ENCODE measurements around the gene DPP9.
A peak's percentile ranks its signal among the peaks of the same experiment; 100 is the strongest.
"Not testable (repeated sequence)": the region's sequence is repeated elsewhere in the genome, so short reads cannot be mapped to it uniquely, and the experiment has no call there.

Gene DPP9

DNA sequence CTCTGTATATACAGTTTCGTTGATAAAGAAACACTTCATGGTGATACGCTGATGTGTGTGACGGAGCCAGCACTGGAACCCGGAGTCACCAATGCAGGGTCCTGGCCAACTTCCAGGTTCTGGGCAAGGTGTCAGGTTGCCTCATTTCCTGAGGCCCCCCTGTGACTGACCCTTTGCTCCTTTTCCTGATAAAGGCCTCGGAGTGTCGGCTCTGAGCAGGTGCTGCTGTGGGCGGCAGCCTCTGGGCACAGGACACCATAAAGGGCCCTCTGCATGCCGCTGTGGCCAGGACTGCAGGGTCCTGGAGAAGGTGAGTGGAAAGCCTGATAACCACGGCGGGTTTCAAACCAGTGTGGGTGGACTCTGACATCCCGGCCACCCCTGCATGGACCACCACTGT, 36.2 kb downstream of the DPP9 start:
- no peak for DNase-seq (ENCODE audit: low spot score)

DNA sequence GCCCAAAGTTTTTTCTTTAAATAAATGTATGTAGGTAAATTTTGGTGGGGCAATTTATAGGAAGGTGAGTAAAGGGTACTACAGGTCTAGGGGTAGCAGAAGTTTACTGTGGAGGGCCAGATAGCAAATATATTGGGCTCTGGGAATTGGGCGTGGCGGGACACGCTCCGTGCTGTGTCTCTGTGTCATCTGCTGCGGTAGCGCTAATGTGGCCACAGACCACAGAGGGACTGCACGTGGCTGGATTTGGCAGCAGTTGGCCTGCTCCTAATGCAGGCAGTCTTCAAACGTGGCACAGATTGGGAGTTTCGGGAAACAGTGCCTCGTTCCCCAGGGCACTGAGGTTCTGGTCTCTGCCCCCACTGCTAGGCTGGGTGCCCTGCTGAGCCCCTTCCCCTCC, 36.9 kb downstream of the DPP9 start:
- no peak for DNase-seq (ENCODE audit: low spot score)

DNA sequence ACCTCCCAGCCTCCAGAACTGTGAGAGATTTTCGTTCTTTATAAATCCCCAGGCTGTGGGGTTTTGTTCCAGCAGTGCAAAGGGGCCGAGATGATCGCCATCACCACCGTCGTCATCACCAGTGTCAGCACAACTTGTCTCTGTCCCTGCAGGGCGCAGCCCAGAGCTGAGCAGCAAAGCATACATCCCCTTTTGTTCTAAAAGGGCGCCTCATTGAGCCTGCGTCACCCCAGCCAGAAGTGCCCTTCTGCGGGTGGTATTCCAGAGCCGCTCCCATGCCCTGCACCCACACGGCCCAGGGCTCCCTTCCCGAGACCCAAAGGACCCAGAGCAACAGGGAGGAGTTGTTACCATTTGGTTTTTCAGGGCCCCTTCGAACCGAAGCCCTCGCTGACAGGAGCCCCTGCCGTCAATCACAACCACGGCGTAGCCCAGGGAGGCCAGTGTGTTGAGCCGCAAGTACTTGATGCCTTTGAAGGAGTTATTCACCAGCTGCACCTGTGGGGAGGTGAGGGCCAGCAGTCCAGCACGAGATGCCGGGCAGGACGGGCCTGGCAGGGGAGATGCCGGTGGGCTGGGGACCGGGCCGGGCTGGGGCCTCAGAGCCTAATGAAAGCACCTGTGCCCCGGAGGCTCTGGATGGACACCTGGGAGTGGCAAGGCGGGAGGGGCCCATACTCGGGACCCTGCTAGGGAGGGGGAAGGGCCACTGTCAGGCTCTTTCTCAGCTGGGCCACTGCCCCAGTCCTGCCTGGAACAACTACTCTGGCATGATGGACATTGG, 39.1 kb downstream of the DPP9 start:
- no peak for DNase-seq (ENCODE audit: low spot score)

DNA sequence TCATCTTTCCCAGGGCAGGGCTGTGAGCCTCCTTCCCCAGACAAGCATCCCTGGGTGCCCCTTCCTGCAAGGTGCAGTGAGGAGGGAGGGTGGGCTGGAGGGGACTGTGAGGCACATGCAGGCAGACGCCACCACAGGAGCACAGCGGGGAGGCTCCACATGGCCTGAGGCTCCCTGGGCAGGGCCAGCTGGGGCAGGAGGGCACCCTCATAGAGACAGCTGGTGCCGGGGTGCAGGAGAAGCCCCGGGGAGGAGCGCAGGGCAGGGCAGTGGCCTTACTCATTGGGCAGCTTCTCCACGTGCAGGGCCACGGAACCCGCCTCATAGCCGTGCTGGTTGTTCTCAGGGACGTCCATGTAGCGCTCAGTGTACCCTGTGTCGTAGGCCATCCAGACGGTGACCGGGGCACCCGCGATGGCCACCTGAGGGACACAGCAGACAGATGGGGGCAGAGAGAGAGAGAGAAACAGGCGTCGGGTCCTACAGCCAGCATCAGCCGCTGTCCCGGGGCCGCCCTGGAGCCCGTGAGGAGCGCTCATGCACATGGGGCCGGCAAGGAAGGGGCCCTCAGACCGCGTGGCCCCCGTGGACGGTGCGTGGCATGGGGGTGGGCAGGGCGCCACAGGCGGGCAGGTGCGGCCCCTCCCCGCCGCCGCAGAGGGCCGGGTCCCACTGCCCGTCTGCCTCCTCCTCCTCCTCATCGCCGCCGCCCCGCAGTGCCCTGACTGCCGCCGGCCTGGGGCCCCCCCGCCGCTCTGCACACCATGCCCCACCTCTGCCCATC, 41.0 kb downstream of the DPP9 start:
- no peak for DNase-seq (ENCODE audit: low spot score)

DNA sequence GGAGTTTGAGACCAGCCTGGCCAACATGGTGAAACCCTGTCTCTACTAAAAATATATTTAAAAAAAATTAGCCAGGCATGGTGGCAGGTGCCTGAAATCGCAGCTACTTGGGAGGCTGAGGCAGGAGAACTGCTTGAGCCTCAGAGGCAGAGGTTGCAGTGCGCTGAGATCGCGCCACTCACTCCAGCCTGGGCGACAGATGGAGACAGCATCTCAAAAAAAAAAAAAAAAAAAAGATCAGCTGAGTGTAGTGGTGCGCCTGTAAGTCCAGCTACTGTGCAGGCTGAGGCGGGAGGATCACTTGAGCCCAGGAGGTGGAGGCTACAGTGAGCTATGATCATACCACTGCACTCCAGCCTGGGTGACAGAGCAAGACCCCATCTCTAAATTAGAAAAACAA, 43.6 kb downstream of the DPP9 start:
- not testable (repeated sequence) for DNase-seq (ENCODE audit: low spot score)

DNA sequence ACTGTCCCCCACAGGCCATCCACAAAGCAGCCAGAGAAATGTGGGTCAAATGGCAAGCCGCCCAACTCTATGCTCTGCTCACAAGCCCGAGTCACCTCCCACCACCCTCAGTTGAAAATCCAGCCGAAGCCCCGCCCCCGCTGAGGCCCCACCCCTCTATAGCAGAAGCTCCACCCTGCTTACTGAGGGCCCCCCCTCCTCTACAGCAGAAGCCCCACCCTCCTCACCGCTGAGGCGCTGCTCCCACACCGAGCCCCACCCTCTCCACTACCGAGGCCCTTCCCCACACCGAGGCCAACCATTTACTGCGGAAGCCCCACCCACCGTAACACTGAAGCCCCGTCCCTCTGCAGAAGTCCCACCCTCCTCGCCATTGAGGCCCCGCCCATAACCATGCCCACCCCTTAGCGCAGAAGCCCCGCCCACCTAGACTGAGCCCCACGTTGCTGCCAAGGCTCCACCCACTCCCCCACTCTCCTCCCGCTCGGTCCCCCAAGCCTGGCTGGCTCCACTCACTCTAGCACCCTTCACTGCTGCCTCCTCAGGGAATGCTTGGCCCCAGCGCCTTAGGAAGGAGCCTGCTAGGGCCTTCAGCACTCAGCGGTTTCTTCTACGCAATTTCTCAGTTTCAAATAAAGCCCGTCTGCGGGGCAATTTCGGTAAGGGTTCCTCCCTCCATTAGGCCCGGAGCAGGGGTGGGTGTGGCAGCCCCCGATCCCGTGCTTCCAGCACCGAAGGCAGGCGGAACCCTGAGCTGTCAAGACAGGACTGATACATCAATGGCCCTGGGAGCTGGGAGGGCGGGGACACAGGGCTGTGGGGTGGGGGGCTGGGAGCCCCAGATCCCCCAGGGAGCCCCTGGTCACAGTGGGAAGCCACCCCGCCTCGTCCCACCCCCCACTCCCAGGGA, 44.5 kb downstream of the DPP9 start:
- no peak for DNase-seq (ENCODE audit: low spot score)

DNA sequence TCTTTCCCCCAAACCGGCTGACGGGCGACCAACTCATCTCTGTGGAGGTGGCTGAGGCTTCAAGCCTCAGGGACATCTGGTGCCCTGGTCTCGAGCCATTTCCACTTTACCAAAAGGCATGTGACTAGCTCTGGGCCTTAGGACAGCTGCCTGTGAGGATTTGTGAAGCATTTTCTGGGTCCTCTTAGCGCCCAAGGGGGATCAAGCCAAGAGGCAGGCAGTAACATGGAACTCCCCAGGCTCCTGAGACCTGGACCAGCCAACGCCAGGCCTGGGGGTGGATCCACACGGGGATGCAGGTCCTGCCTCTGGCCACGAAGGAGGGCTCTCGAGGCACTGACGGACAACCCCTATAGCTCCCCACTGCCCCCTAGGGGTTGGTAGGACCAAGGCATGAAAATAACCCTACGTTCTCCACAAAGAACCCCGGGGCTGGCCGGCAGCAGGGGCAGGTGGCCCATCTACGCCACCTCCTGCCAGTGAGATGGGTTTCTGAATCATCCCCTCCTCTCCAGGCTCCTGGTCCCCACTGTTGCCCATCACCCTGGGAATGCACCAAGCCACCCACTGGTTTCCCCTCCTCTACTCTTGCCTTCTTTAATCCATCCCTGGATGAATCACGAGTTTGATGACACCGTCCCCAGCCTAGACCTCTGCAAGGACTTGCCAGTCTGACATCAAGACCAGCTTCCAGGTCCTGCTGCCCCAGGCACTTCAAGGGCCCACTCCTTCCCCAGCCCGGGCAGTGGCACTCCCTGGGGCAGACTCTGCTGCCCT, 46.5 kb downstream of the DPP9 start:
- peak; percentile 7 for DNase-seq (ENCODE audit: low spot score)

DNA sequence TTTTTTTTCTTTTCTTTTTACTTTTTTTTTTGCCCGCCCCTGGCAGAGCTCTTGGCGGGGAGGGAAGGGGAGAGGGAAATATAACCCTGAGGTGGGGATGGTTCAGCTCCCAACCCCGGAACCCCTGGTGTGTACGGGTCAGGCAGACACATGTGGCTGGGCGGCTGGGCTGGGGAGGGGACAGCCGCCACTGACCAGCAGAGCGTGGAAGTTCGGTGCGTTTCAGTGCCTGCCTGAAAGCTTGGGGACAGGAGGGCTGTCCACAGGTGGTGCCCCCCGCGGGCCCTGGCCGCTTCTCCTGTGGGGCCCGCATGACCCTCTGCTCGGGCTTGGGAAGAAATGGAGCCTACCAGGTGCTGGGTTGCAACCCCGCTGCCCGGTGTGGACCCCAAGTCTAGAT, 48.3 kb downstream of the DPP9 start:
- no peak for DNase-seq (ENCODE audit: low spot score)

DNA sequence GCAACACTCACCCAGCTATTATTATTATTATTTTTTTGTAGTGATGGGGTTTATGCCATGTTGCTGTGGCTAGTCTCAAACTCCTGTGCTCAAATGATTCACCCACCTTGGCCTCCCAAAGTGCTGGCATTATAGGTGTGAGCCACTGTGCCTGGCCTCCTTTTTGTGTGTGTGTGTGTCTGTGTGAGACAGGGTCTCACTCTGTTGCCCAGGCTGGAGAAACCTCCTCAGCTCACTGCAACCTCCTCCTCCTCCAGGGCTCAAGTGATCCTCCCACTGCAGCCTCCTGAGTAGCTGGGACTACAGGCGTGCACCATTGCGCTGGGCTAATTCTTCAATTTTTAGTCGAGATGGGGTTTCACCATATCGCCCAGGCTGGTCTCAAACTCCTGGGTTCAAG, 49.9 kb downstream of the DPP9 start:
- no peak for DNase-seq (ENCODE audit: low spot score)

DNA sequence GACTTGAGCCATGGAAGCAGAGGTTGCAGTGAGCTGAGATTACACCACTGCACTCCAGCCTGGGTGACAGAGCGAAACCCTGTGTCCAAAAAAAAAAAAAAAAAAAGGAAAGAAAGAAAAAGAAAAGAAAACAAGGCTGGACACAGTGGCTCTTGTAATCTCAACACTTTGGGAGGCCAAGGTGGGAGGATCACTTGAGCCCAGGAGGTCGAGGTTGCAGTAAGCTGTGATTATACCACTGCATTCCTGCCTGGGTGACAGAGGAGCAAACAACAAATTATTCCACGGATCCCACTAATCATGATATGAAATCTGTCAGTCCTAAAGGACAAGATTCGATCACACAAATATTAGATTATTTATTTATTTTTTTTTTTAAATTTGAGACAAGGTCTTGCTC, 50.4 kb downstream of the DPP9 start:
- no peak for DNase-seq (ENCODE audit: low spot score)

DNA sequence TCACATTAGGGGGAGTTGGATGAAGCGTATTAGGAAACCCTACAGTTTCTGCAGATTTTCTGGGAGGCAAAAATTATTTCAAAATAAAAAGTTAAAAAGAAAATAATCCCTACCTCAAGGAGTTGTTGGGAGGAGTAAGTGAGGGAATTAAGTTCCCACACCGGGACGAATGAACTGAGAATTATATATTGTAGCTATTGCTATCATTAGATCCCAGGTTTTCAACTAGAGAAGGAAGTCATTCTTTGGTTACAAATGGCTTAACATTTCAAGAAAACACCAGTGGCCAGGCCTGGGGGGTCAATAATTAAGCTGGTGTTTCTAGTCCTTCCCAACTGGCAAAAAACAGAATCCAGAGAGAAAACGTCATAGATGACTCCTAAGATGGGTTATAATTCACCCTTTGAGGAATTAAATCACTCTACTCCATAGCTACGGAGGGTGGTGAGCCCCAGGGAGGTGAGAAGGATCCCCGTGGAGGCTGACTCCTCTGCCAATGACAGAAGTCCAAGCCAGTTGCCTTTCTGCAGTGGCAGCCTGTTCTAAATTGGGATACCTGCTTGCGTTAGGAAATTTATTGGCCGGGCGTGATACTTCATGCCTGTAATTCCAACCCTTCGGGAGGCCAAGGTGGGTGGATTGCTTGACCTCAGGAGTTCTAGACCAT, 52.3 kb downstream of the DPP9 start:
- no peak for DNase-seq (ENCODE audit: low spot score)

DNA sequence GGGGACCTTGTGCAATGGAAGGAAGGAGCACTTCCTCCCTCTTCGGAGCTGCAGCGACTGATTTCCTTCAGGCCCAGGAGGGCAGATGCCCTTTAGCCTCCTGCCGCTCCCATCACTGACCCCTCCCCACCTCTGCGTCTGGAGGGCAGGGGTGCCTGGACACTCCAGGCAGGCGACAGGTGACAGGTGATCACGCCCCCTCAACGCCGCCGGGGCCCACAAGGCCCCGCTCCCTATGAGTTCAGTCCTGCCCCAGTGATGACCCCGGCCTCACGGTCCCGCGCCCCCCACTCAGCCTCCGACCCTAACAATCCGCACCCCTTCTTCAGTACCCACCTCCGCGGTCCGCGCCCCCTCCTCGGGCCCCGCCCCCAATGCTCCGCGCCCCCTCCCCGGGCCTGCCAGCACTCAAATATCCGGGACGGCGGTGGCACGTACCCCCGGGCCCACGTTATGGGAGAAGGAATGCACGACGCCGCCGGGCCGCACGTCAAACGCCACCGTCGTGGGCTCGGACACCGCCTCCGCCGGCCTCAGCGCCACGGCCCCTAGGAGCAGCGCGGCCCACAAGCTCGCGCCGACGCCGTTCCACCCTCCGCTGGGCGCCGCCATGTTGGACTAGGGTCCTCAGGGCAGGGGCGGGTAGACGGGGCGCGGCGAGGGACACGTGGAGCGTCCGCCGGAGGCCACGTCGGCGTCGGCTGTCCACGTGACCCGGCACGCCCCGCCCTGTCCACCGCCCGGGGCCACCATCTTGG, 53.7 kb downstream of the DPP9 start, which contains the start of gene MYDGF:
Gene MYDGF (minus strand): TSS at position 620 of the 758 bp plus-strand sequence. CDS start 8 bp downstream, at position 612.
- DNase-seq (ENCODE audit: low spot score) = peak; percentile 91

DNA sequence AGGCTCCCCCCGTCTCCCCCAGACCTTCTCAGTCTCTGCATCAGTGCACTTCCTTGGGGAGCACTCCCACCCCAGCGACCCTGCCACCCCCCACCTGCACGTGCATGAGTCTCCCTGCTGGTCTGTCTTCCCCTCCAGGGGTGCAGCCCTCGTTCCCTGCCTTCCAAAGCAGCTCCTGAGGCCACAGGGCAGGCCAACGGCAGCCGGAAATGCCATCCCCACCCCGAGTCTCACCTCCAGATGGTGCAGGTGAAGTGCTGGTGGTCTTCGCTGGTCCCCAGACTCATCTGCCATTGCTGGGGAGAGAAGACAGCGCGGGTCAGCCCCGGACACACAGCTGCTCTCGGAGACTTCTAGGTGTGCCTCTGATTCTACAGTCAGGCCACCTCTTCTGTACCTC, 59.0 kb downstream of the DPP9 start:
- DNase-seq (ENCODE audit: low spot score) = no peak

DNA sequence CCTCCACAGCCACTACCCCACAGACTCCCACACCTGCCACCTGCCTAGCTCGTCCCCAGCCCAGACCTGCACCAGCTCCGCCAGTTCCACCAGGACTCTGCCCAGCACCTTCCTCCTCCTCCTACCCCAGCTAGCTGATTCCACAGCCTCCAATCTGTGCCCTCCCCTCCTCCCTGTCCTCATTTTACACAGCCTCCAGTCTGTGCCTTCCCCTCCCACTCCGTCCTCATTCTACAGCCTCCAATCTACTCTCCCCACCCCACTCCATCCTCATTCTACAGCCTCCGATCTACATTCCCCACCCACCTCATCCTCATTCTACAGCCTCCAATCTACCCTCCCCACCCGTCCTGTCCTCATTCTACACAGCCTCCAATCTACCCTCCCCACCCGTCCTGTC, 60.8 kb downstream of the DPP9 start:
- DNase-seq (ENCODE audit: low spot score) = no peak

DNA sequence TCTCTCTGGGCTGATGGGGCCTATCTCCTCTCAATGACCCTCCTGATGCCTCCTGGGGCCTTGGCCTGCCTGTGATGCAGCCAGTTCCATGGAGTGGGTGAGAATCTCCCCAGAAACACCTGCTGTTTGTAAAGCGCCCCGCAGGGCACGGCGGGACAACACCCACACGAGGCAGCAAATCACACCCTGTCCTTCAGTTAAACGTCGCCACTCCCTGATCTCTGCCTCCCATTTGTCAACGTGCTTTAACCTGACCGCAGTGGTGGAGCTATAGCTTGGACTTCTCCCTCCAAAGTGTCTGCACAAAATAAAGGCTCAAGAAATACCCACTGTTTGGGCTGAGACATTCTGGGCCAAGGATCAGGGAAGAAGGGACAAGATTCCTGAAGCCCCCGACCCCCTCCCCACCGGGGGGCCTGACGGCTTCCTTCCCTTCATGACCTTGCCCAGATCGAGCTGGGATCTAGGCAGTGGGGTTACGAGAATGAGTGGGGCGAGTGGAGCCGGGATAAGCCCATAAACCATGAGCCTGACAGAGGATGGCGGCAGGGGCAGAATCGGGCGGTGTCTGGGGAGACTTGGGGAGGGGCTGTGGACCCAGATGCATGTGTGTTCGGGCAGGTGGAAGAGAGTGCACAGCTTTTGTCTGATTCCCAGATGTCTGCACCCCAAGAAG, 61.5 kb downstream of the DPP9 start:
- DNase-seq (ENCODE audit: low spot score) = no peak

DNA sequence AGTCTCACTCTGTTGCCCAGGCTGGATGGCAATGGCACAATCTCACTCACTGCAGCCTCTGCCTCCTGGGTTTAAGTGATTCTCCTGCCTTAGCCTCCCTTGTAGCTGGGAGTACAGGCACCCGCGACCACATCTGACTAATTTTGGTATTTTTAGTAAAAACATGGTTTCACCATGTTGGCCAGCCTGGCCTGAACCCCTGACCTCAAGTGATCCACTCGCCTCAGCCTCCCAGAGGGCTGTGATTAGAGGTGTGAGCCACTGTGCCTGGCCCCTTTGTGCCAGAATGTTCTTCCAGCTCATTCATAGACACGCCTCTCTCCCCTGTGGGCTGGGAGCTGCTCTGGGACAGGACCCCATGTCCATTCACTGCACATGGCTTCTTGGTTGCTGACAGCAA, 62.6 kb downstream of the DPP9 start:
- no peak for DNase-seq (ENCODE audit: low spot score)

DNA sequence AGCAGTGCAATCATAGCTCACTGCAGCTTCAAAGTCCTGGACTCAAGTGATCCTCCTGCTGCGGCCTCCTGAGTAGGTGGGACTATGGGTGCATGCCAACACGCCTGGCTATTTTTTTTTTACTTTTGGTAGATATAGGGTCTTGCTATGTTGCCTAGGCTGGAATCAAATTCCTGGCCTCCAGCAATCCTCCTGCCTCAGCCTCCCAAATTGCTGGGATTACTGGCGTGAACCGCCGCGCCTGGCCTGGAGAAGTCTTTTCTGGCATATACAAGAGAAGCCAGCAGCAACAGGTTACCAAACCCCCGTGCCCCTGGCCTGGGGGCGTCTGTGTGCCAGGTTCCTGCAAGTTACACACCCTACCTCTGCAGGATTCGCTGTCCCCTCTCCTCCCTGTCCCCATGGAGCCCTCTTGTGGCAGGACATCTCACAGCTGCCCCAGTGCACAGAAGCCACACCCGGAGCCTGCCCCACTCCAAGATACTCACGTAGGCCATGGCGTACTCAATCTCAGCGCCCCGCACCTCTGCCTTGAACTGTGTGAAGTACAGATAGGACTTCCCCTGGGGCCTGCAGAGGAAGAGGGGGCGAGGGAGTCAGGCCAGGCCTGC, 63.4 kb downstream of the DPP9 start:
- no peak for DNase-seq (ENCODE audit: low spot score)

DNA sequence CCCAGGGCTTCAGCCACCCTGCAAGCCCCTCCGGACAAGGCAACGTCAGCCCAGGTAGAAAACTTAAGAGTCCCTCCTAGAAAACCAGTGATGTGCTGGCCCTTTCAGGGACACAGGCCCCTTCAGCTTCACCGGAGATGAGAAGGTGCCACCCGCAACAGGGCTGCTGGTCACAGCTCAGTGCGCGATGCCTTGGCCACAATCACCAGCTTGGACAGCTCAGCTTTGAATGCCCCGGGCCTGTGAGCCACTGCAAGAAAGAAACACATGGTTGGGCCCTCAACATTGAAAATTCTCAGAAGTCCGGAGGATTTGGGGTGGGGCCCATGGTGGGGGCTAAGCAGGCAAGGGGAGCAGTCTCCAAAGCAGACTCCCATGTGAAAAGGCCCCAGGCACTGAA, 65.8 kb downstream of the DPP9 start:
- DNase-seq (ENCODE audit: low spot score) = no peak

DNA sequence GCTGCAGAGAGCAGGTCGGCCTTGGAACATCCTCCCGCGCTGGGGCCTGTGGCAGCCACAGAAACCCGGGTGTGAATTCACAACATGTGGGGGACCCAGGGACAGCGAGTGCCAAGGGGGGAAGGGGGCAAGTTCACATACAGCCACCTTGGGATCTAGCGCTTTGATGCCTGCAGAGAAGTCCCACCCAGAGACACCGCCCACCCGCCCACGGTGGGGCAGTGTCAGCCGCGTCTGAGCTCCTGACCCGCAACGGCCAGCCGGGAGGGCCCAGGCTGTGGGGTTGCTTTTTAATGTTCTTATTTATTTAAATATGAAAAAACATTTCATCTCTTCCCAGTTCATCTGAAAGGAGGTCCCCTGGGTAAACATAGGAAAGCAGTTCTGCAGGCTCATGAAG, 66.4 kb downstream of the DPP9 start:
- DNase-seq (ENCODE audit: low spot score) = no peak
